BE2C (cell line): Measurements from ENCODE around the gene C5orf58.

Experiments used
- DNase-seq: peaks from one replicate; pipeline ENCODE4 v3.0.0-alpha.2; 2020
- H3K27me3 ChIP-seq: fragments of 250-450 bp; sonication (Bioruptor Pico); 2 replicates; pipeline ENCODE4 v1.5.1; 2020; ENCODE audit warnings: mild to moderate bottlenecking
- H3K36me3 ChIP-seq: fragments of 250-450 bp; sonication (Bioruptor Pico); 2 replicates; pipeline ENCODE4 v1.5.1; 2020; ENCODE audit warnings: mild to moderate bottlenecking
- H3K4me1 ChIP-seq: fragments of 250-450 bp; sonication (Bioruptor Pico); 2 replicates; pipeline ENCODE4 v1.5.1; 2020
- H3K4me3 ChIP-seq: 2 replicates; pipeline ENCODE4 v1.5.1; 2011; ENCODE audit warnings: low read depth, low read length
- H3K9me3 ChIP-seq: fragments of 250-450 bp; sonication (Bioruptor Pico); 2 replicates; pipeline ENCODE4 v1.5.1; 2020
- TF ChIP-seq, protein P1 (sequence below): IDR thresholded peaks from 2 replicates; pipeline ENCODE4 v1.5.1; 2012; ENCODE audit warnings: mild to moderate bottlenecking, low read depth, low read length

C5orf58 gene

DNA sequence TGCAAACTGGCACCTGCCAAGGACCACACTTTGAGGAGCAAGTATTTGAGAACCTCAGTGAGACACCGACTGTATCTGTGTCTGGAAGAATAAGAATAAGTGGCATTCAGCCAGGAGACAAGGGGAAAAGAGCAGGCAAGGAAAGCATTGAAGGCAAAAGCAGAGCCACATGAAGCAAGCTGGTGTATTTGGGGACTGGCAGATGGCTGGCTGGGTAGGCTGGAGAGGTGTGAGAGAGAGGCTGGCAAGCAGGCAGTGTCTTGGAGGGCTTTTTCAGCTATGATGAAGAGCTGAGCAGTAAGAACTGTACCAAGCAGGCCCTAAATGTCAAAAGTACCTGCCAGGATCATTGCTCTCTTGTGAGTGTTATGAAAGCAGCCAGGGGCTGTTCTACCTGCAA lies 14.1 kb upstream of the C5orf58 start:
- Histone ChIP-seq H3K4me3 (no peak overlapping the region), H3K36me3 (no peaks in the 10 kb centered on the region), H3K27me3 (peaks cover 6% of the 10 kb centered on the region), H3K9me3 (no peaks in the 10 kb centered on the region), H3K4me1 (no peaks in the 10 kb centered on the region)
- TF ChIP-seq, protein P1, sequence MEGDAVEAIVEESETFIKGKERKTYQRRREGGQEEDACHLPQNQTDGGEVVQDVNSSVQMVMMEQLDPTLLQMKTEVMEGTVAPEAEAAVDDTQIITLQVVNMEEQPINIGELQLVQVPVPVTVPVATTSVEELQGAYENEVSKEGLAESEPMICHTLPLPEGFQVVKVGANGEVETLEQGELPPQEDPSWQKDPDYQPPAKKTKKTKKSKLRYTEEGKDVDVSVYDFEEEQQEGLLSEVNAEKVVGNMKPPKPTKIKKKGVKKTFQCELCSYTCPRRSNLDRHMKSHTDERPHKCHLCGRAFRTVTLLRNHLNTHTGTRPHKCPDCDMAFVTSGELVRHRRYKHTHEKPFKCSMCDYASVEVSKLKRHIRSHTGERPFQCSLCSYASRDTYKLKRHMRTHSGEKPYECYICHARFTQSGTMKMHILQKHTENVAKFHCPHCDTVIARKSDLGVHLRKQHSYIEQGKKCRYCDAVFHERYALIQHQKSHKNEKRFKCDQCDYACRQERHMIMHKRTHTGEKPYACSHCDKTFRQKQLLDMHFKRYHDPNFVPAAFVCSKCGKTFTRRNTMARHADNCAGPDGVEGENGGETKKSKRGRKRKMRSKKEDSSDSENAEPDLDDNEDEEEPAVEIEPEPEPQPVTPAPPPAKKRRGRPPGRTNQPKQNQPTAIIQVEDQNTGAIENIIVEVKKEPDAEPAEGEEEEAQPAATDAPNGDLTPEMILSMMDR: no peak
- no peak for DNase-seq

DNA sequence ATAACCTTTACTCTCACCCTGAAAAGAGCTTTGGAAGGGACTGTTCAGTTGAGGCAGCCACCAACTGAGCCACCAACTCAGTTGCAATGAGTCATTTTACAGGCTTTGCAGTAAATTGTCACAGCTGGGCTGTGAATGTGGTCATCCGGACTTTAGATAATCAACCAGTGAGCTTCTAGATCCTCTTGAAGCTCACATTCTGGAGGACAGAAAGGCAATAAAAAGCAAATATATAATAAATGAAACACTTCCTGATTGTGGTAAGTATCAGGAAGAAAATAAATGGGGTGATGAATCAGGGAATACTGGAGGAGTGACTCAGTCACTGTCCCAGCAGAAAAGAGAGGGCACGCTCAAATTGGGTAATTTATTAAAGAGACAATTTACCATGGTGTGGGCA lies 13.2 kb upstream of the C5orf58 start:
- Histone ChIP-seq H3K9me3 (no peaks in the 10 kb centered on the region), H3K27me3 (peaks cover 6% of the 10 kb centered on the region), H3K4me3 (no peak overlapping the region), H3K4me1 (no peaks in the 10 kb centered on the region), H3K36me3 (no peaks in the 10 kb centered on the region)
- DNase-seq: no peak
- TF ChIP-seq, protein P1: no peak

DNA sequence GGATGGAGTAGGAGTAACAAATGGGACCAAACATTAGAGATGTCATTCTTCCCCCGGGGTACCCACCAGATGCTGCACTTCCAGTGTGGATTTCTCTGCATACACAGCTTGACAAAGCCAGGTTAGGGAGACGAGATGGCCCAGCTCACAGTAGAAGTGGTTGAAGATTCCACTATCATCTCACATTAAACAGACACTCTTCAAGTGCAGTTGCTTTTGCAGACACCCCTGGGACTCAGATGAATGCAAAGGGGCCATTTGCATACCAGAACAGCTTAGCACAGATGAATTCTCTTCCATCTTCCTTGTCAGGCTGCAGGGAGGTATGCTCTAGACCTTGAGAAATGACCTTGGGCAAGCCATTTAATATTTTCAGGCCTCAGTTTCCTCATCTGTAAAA lies 12.6 kb upstream of the C5orf58 start:
- Histone ChIP-seq H3K4me1 (no peaks in the 10 kb centered on the region), H3K36me3 (no peaks in the 10 kb centered on the region), H3K9me3 (no peaks in the 10 kb centered on the region), H3K27me3 (peaks cover 6% of the 10 kb centered on the region), H3K4me3 (no peak overlapping the region)
- TF ChIP-seq, protein P1: no peak
- DNase-seq: no peak

DNA sequence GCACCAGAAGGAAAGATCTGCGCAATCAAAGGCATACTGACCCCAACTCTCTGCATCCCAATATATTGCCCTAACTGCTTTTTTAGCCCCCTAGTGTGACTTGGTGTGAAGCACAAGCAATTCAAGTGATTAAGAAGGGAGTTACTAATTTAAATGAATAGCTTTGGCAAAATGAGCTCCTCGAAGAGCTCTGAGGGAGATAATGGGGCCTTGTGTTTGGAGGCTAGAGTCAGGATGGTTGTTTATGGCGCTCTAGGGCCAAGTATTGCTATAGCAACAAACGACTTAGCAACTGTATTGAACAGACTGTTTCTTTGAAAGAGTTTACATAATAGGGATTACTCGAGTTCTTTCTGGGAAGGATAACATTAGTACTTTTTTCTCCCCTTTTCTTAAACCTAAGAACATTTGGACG lies 11.5 kb upstream of the C5orf58 start:
- H3K27me3 ChIP-seq: peaks cover 3% of the 10 kb centered on the region; the same call in 1 of the 2 replicates
- TF ChIP-seq, protein P1: no peak
- no peaks in the 10 kb centered on the region for H3K9me3 ChIP-seq
- no peak overlapping the region for H3K4me3 ChIP-seq
- H3K36me3 ChIP-seq: no peaks in the 10 kb centered on the region
- no peaks in the 10 kb centered on the region for H3K4me1 ChIP-seq
- DNase-seq: no peak

DNA sequence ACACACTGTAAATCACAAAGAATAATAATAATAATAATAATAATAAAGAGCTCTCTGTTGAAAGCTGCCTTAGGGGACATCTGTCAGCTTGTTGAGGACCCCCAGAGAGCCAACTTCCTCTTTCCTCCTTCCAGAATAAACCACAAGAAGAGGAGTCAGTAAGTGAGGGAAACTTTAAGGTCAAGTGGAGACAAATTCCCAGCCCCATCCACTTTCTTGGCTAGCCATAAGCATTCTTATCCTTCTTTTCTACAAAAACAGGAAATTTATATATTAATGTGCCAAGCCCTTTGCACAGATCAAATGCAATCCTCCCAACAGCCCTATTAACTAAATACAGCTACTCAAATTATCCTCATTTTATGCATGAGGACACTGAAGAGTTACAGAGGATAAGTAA lies 9.4 kb upstream of the C5orf58 start:
- Histone ChIP-seq H3K27me3 (peaks cover 3% of the 10 kb centered on the region; the same call in 1 of the 2 replicates), H3K4me3 (no peak overlapping the region), H3K9me3 (no peaks in the 10 kb centered on the region), H3K4me1 (no peaks in the 10 kb centered on the region), H3K36me3 (no peaks in the 10 kb centered on the region)
- TF ChIP-seq, protein P1: no peak
- no peak for DNase-seq

DNA sequence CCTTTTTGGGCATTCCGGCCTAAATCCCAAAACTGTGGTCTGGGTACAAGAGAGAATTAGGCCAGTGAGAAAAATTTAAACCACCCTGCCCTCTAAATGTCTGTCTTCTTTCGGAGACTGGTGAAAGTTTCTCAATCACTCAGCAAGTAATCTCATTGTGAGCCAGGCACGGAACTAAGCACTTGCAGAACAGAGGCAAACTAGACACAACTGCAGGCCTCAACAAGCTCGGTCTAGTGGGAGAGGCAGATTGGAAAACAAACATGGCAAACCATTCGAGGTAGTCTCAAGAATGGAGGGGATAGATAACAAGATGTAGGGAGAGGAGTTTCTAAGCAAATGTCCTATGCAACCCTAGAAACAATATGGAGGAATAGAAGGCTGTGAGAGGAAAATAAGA lies 8.9 kb upstream of the C5orf58 start:
- Histone ChIP-seq H3K36me3 (no peaks in the 10 kb centered on the region), H3K4me3 (no peak overlapping the region), H3K9me3 (no peaks in the 10 kb centered on the region), H3K4me1 (no peaks in the 10 kb centered on the region), H3K27me3 (no peaks in the 10 kb centered on the region; the same call in 1 of the 2 replicates)
- no peak for DNase-seq
- TF ChIP-seq, protein P1: no peak
